Stomach smooth muscle (tissue), 2 donors: ENCODE data around the gene ADAMTS15.

Source experiments
- H3K27ac ChIP-seq: one replicate; pipeline ENCODE4 v1.7.0; 2013; ENCODE audit warnings: mild to moderate bottlenecking, low read length, inconsistent platforms
- H3K27me3 ChIP-seq, 2 donors: one replicate each; pipeline ENCODE4 v1.7.0; 2013; ENCODE audit warnings: low read length in 2 of 2; ENCODE audit not compliant: insufficient read depth in 2 of 2, control insufficient read depth in 1 of 2
- H3K36me3 ChIP-seq, 2 donors: one replicate each; pipeline ENCODE4 v1.7.0; 2013; ENCODE audit warnings: low read length in 2 of 2; ENCODE audit not compliant: control insufficient read depth in 2 of 2, insufficient read depth in 2 of 2
- H3K4me1 ChIP-seq: one replicate; pipeline ENCODE4 v1.7.0; 2013; ENCODE audit warnings: low read length; ENCODE audit not compliant: control insufficient read depth, insufficient read depth
- H3K4me3 ChIP-seq, 2 donors: one replicate each; pipeline ENCODE4 v1.7.0; 2013; ENCODE audit warnings: low read length in 2 of 2
- H3K9ac ChIP-seq, 2 donors: one replicate each; pipeline ENCODE4 v1.7.0; 2013; ENCODE audit warnings: low read length in 2 of 2, mild to moderate bottlenecking in 1 of 2
- H3K9me3 ChIP-seq, 2 donors: one replicate each; pipeline ENCODE4 v1.7.0; 2013; ENCODE audit warnings: low read length in 2 of 2; ENCODE audit not compliant: control insufficient read depth in 2 of 2
- donor health status: healthy.
- donor health status: Pancreatic carcinoma.

ADAMTS15 gene

DNA sequence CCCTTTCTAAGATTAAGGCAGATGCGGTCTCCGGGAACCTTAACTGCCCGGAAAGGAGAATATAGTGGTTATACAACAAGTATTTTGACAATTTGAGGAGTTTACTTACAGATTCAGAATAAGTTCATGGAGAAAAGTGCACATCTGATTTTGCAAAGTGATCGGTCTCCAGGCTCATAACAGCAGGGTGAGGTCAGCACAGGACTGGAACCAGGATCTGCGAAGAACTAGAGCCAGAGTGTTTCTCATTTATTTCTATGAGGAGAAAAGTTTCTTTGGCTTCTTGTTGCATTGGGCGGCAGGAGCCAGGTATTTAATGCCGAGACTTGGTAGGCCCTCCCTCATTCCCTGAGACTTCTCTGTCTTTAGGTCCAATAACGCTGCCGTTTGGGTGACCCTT lies 3.7 kb downstream of the ADAMTS15 start:
- Histone ChIP-seq H3K4me1 (peaks cover 37% of the 10 kb centered on the region), H3K36me3 (no peaks in the 10 kb centered on the region), H3K9ac (no peak overlapping the region), H3K4me3 (no peak overlapping the region), H3K27me3 (peaks cover 2 to 9% of the 10 kb centered on the region in 2 donors), H3K27ac (no peak overlapping the region), H3K9me3 (no peaks in the 10 kb centered on the region)

DNA sequence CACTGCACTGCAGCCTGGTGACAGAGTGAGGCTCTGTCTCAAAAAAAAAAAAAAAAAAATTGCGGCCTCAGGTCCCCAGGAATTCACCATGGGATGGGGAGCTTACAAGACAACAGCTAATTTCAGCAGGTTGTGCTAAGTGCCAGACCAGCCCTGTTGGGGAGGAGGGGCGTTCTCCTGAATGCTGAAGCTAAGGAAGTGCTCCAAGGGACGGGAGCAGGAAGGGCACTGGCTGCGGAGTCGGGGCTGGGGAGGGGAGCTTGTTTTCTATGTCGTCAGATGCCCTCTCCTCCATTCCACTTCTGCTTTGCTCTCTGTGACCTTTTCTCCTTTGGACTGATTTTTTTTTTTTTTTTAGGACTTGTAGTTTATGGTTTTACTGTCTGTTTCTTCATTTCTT lies 4.5 kb downstream of the ADAMTS15 start:
- H3K4me1 ChIP-seq, result peaks cover 35% of the 10 kb centered on the region
- no peak overlapping the region for H3K4me3 ChIP-seq
- H3K27me3 ChIP-seq, result peaks cover 2 to 9% of the 10 kb centered on the region in 2 donors
- no peaks in the 10 kb centered on the region for H3K9me3 ChIP-seq
- no peak overlapping the region for H3K27ac ChIP-seq
- H3K9ac ChIP-seq, result no peak overlapping the region
- no peaks in the 10 kb centered on the region for H3K36me3 ChIP-seq

DNA sequence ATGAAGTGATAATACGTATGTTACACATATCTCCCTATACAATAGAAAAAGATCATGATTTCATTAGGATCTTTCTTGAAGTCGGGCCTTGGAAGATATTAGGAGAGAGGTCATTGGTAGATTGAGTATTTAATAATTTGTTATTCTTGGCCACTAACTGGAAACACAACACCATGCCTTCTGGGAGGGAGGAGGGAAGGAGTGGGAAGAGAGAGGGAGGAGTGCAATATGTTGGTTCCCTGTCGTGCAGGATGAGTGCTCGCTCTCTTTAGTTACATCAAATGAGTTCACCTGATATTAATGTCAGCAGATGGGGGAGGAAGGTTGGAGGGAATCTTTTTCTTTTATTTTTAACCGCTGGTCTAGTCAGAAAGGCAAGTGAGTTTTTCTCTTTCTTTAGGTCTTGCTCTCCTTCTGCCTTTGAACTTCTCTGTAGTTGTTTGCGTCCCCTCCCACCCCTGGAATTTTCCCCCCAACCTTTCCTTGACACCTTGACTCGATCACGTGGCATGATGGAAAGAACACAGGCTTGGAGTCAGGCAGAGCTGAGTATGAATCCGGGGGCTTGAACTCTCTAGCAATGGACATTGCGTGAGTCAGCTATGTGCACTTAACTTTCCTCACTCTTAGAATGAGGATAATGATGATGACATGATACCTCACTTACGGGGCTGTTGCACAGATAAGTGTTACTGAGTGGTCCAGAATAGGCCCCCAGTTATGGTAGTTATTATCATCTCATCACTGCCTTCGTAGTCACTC lies 6.2 kb downstream of the ADAMTS15 start:
- Histone ChIP-seq H3K9ac (no peak overlapping the region), H3K9me3 (no peaks in the 10 kb centered on the region), H3K27ac (no peak overlapping the region), H3K36me3 (no peaks in the 10 kb centered on the region), H3K4me1 (peaks cover 19% of the 10 kb centered on the region), H3K27me3 (peaks cover 2 to 7% of the 10 kb centered on the region in 2 donors), H3K4me3 (no peak overlapping the region)

DNA sequence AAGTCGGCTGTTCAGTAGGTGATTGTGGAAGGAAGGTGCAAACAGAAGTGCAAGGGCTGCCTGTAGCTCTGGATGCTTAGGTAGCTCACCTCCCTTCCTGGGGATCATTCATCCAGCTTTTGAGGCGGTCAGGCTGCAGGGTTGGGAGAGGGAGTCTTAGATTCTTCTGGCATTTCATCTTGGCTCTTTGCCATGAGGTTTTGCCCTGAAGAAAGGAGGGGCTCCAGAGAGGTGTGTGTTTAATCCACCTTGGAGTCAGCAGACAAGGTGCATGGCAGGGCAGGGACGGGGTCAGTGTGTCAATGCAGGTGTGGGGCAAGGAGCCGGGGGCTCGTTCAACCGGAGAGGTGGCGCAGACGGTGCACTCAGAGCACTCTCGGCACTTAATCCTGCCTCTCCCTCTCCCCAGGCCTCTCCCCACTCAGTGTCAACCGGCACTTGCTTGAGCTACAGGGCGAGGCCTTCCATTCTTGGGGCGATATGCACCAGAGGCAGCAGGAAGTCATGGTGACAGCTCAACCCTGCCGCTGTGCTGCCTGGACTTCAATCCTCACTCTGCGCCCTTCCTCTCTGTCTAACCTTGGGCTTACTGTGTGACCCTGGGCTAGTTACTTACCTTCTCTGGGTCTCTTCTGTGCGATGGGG lies 7.2 kb downstream of the ADAMTS15 start:
- H3K36me3 ChIP-seq, result no peaks in the 10 kb centered on the region
- no peak overlapping the region for H3K4me3 ChIP-seq
- H3K27ac ChIP-seq, result no peak overlapping the region
- H3K27me3 ChIP-seq, result peaks cover 0 to 2% of the 10 kb centered on the region in 2 donors
- H3K4me1 ChIP-seq, result peaks cover 10% of the 10 kb centered on the region
- no peak overlapping the region for H3K9ac ChIP-seq
- H3K9me3 ChIP-seq, result no peaks in the 10 kb centered on the region

DNA sequence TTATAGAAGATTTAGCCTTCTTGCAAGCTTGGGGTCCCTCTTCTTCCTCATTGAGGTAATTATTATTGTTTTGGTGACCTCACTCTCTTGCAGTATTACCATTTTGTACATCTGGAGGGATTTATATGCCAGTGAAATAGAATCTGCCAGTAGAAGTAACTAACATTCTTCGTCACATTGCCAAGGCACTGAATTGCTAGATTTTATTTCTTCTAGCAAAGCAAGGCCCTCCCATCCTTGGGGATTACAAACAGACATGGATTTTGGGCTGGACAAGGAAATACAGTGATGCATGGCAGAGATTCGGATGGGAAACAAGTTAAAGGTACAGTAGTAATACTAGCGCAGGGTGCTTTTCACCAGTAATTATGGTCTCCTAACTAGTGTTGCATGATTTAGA lies 7.8 kb downstream of the ADAMTS15 start:
- Histone ChIP-seq H3K27me3 (peaks cover 0 to 2% of the 10 kb centered on the region in 2 donors), H3K4me1 (peaks cover 5% of the 10 kb centered on the region), H3K9me3 (no peaks in the 10 kb centered on the region), H3K36me3 (no peaks in the 10 kb centered on the region), H3K9ac (no peak overlapping the region), H3K4me3 (no peak overlapping the region), H3K27ac (no peak overlapping the region)

DNA sequence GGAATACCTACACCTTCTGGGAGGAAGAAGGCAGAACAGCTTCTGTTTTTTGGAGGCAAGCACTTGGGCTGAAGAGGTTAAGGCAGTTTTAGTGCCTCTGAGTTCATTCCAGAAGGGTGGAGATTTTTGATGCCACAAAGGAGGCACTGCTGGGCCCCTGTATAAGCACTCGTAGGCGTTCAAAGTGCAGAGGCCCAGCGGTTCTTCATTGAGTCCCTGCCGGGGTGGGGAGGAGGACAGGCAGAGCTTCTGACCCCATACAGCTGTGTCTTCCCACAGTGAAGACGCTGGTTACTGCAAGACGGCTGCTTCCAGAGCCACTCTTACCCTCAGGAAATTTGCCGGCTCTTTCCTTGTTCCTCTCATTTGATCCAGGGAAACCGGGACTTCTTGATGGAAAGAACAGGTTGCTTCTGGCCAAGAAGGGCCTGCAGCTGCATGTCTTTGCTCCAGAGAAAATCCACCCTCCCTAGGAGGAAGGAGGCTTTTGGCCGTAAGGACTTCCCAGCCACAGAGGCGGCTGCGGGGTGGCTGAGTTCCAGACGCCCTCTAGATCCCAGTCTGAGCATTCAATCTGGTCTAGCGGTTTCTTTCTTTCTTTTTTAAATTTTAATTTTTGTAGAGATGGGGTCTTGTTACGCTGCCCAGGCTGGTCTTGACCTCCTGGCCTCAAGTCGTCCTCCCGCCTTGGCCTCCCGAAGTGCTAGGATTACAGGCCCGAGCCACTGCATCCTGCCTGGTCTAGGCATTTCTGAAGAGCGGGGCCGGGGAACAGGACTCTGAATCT lies 9.4 kb downstream of the ADAMTS15 start:
- H3K27ac ChIP-seq, result no peak overlapping the region

DNA sequence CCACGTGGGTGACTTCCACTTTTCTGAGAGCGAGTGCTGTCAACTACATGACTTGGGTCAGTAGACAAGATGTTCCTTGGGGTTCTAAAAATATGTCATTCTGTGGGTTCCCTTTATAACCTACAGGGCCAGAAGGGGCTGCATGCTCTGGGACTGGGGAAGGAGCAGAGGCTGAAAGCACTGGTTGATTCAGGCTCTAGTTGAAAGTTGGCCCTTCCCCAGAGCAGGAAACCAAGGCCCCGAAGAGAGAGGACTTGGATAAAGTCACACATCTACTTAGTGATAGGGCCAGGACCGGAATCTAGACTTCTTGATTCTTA lies 9.9 kb downstream of the ADAMTS15 start:
- Histone ChIP-seq H3K27ac (no peak overlapping the region), H3K4me3 (no peak overlapping the region), H3K36me3 (peaks cover 0 to 2% of the 10 kb centered on the region in 2 donors), H3K4me1 (no peaks in the 10 kb centered on the region), H3K9me3 (no peaks in the 10 kb centered on the region), H3K9ac (no peak overlapping the region), H3K27me3 (peaks cover 0 to 2% of the 10 kb centered on the region in 2 donors)

More for the DNA sequence above, 9.4 kb downstream of the ADAMTS15 start:
- Histone ChIP-seq H3K9ac (no peak overlapping the region), H3K36me3 (peaks cover 0 to 2% of the 10 kb centered on the region in 2 donors), H3K4me3 (no peak overlapping the region), H3K9me3 (no peaks in the 10 kb centered on the region), H3K4me1 (no peaks in the 10 kb centered on the region), H3K27me3 (peaks cover 0 to 2% of the 10 kb centered on the region in 2 donors)

DNA sequence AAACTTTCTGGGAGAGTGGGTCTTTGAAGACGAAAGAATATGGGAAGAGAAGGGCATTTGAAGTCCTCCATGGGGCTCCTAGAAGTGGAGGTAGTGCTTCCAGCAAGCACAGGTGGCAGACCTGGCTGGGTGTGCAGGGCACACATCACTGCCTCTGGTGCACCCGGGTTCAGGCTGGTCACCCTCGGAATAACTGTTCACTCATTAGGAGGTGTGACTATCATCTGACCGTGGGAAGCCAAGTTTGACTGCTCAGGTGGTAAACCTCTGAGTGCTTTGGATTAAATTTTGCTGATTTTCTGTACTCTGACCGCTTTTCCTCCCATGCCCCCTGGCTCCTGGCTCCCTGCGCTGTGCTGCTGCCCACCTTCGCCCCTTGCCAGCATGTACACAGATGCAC lies 11.1 kb downstream of the ADAMTS15 start:
- Histone ChIP-seq H3K9ac (no peak overlapping the region), H3K4me3 (no peak overlapping the region), H3K27ac (no peak overlapping the region), H3K4me1 (no peaks in the 10 kb centered on the region), H3K36me3 (peaks cover 0 to 5% of the 10 kb centered on the region in 2 donors), H3K27me3 (peaks cover 0 to 2% of the 10 kb centered on the region in 2 donors), H3K9me3 (no peaks in the 10 kb centered on the region)

DNA sequence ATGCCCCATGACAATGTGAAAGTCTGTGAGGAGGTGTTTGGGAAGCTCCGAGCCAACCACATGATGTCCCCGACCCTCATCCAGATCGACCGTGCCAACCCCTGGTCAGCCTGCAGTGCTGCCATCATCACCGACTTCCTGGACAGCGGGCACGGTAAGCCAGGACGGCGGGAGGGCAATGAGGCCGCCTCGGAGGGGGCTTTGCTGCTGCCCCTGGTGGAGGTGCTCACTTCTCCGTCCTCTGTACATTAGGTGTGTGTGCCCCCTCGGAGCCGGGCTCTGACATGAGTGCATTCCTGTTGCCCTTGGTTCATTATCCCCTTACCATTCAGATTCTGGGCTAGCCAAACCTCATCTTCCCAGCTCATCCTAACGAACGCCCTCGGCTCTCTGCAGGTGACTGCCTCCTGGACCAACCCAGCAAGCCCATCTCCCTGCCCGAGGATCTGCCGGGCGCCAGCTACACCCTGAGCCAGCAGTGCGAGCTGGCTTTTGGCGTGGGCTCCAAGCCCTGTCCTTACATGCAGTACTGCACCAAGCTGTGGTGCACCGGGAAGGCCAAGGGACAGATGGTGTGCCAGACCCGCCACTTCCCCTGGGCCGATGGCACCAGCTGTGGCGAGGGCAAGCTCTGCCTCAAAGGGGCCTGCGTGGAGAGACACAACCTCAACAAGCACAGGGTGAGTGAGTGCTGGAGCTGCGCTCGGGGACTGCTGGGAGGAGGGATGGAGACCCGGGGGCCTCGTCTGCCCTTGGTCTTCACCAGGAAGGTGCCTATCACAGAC lies 13.8 kb downstream of the ADAMTS15 start:
- Histone ChIP-seq H3K27ac (no peak overlapping the region), H3K27me3 (no peaks in the 10 kb centered on the region), H3K36me3 (peaks cover 0 to 6% of the 10 kb centered on the region in 2 donors), H3K4me1 (no peaks in the 10 kb centered on the region), H3K9me3 (no peaks in the 10 kb centered on the region), H3K9ac (no peak overlapping the region), H3K4me3 (no peak overlapping the region)

DNA sequence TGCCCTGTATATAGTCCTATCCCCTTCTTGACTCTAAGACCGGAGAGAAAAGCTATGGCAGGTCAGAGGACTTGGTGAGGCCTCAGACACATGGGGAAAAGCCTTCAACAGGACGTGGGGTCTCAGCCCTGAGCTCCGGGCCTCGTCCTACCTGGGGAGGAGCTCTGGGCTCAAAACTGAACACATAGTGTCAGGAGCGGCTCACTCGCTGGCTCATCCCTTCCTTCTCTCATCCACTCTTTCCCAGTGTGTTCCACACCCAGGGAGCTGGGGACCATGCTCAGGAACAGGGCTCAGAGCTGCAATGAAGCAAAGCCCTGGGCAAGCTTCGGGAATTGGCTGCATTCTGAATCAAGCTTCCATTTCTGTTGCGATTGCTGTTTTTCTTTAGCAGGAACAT lies 14.5 kb downstream of the ADAMTS15 start:
- Histone ChIP-seq H3K9me3 (no peaks in the 10 kb centered on the region), H3K36me3 (peaks cover 0 to 6% of the 10 kb centered on the region in 2 donors), H3K4me3 (no peak overlapping the region), H3K4me1 (no peaks in the 10 kb centered on the region), H3K27me3 (no peaks in the 10 kb centered on the region), H3K9ac (no peak overlapping the region), H3K27ac (no peak overlapping the region)
